Measurements from ENCODE around the gene NEURL1B. TPM values are rescaled to one million over a fixed set of nuclear protein-coding genes. Genes with fewer than 3 reads are reported as not detected.

Gene NEURL1B
- total RNA-seq, 1 donor from 2014 or later = 30.9 TPM

DNA sequence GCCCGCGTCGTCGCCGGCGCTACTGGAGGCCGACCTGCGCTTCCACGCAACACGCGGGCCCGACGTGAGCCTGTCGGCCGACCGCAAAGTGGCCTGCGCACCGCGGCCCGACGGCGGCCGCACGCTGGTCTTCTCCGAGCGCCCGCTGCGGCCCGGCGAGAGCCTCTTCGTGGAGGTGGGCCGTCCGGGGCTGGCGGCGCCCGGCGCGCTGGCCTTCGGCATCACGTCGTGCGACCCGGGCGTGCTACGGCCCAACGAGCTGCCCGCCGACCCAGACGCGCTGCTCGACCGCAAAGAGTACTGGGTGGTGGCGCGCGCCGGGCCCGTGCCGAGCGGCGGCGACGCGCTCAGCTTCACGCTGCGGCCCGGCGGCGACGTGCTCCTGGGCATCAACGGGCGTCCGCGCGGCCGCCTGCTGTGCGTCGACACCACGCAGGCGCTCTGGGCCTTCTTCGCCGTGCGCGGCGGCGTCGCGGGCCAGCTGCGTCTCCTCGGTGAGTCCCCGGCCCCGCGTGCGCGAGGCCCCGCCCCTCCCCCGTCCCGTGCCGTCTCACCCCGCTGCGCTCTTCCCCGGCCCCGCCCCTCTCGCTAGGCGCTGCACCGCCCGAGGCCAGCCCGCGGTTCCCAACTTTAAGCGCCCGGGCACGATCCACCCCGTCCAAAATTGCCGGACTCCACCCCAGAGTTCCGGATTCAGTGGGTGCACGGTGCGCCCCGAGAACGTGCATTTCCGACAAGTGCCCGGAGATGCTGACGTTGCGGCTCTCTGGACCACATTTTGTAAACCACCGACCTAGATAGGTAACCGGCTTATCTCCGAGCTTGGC is 42.8 kb downstream of the NEURL1B start:
- Histone ChIP-seq H3K4me3 (no peak overlapping the region), H3K27ac (peak overlapping the region; percentile 9), H3K9me3 (no peaks in the 10 kb centered on the region), H3K4me1 (peaks cover 11% of the 10 kb centered on the region), H3K27me3 (no peaks in the 10 kb centered on the region), H3K36me3 (no peaks in the 10 kb centered on the region)
- intact Hi-C loops (cut with DNase I) = no loop called here
- TF ChIP-seq CTCF (IDR thresholded peaks at IDR 0.05) = no peak
- TF ChIP-seq POLR2A (IDR thresholded peaks at IDR 0.05) = no peak
- peak in 1 of 2 donors; percentile 25 for TF ChIP-seq POLR2AphosphoS5 (IDR thresholded peaks at IDR 0.05; ENCODE audit: insufficient read depth in 1 of 2, low read depth in 1 of 2)
- DNase-seq (ENCODE audit: extremely low spot score in 2 of 2) = no peak

DNA sequence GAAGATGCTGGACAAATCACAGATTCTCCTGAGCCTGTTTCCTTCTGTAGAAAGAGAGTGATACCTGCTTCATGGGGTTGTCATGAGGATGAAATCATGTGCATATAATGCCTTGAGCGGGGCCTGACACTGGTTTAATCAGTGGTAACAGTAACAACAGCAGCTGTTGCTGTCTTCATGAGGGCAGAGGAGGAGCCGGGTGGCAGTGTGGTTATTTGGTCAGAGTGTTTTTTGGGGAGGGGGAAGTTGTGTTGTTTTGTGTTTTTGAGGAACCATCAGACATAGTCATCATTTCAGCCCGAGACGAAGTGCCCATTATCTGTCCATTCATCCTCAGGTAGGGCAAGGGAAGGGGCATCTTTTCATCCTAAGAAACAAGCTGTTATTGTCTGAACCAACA is 44.0 kb downstream of the NEURL1B start:
- H3K9me3 ChIP-seq = no peaks in the 10 kb centered on the region
- H3K36me3 ChIP-seq = no peaks in the 10 kb centered on the region
- TF ChIP-seq POLR2AphosphoS5 (IDR thresholded peaks at IDR 0.05; ENCODE audit: insufficient read depth in 1 of 2, low read depth in 1 of 2) = no peak
- no peak for TF ChIP-seq POLR2A (IDR thresholded peaks at IDR 0.05)
- no peak for TF ChIP-seq CTCF (IDR thresholded peaks at IDR 0.05)
- DNase-seq (ENCODE audit: extremely low spot score in 2 of 2) = no peak
- H3K27me3 ChIP-seq = no peaks in the 10 kb centered on the region
- H3K27ac ChIP-seq = no peak overlapping the region
- peaks cover 20% of the 10 kb centered on the region for H3K4me1 ChIP-seq
- no peak overlapping the region for H3K4me3 ChIP-seq
- intact Hi-C loops (cut with DNase I) = no loop called here

- no peak overlapping the region for H3K4me3 ChIP-seq
- no peaks in the 10 kb centered on the region for H3K9me3 ChIP-seq
- intact Hi-C loops (cut with DNase I) = no loop called here
- peaks cover 20% of the 10 kb centered on the region for H3K4me1 ChIP-seq
- H3K27me3 ChIP-seq = no peaks in the 10 kb centered on the region
- no peaks in the 10 kb centered on the region for H3K36me3 ChIP-seq
- TF ChIP-seq POLR2A (IDR thresholded peaks at IDR 0.05) (no peak), POLR2AphosphoS5 (IDR thresholded peaks at IDR 0.05; ENCODE audit: insufficient read depth in 1 of 2, low read depth in 1 of 2) (no peak), CTCF (IDR thresholded peaks at IDR 0.05) (no peak)
- no peak overlapping the region for H3K27ac ChIP-seq
- DNase-seq (ENCODE audit: extremely low spot score in 2 of 2) = no peak
Observed at GRCh38 chr5:172686111-172686510, 45.0 kb downstream of the NEURL1B start.

DNA sequence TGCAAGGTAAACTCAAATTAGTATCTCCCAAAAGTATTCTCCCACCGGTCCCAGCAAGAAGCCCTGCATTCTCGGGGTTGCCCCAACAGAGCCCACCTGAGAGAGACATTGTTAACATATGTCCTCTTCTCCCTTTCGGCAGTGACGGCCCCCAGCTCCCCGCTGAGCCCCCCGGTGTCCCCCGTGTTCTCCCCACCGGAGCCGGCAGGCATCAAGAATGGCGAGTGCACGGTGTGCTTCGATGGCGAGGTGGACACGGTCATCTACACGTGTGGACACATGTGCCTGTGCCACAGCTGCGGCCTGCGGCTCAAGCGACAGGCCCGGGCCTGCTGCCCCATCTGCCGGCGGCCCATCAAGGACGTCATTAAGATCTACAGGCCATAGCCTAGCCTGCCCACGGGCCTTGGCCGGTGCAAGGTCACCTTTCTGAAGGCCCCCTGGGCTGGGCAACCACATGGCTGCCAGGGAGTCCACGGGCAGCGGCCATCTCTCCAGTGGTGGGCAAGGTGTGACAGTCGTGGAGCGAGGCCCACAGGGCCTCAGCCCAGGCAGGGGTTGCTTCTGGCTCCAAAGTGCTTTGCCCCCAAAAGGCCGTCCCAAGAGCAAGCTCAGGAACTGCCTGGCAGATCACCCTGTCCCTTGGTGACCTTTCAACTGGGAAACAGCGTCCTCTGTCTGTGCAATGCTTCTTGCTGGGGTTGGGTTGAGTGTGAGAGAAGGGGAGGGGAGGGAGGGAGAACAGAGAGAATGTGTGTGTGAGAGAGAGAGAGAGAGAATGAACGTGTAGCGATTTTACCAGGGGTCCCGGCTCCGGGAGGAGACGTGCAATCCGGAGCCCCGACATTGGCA is 45.7 kb downstream of the NEURL1B start:
- Histone ChIP-seq H3K27ac (no peak overlapping the region), H3K4me3 (no peak overlapping the region), H3K27me3 (no peaks in the 10 kb centered on the region), H3K36me3 (no peaks in the 10 kb centered on the region), H3K4me1 (peaks cover 20% of the 10 kb centered on the region), H3K9me3 (no peaks in the 10 kb centered on the region)
- DNase-seq (ENCODE audit: extremely low spot score in 2 of 2) = no peak
- intact Hi-C loops (cut with DNase I) = no loop called here
- no peak for TF ChIP-seq POLR2A (IDR thresholded peaks at IDR 0.05)
- no peak for TF ChIP-seq CTCF (IDR thresholded peaks at IDR 0.05)
- no peak for TF ChIP-seq POLR2AphosphoS5 (IDR thresholded peaks at IDR 0.05; ENCODE audit: insufficient read depth in 1 of 2, low read depth in 1 of 2)
